Measurements from ENCODE around the gene SIDT1.
A peak's percentile ranks its signal among the peaks of the same experiment; 100 is the strongest.

SIDT1 gene

GRCh38 chr3:113531826-113532697, at the start of gene SIDT1:
TSS of gene SIDT1 (plus strand) at chr3:113532555. CDS start at chr3:113533022, 467 bp downstream.
- DNase-seq: peak; percentile 80

- DNase-seq: no peak
Measured at GRCh38 chr3:113485161-113485609, 47.2 kb upstream of the SIDT1 start.

- peak; percentile 39 for DNase-seq
Measured at GRCh38 chr3:113495035-113495434, 37.3 kb upstream of the SIDT1 start.

GRCh38 chr3:113496924-113497323, 35.4 kb upstream of the SIDT1 start:
- DNase-seq: no peak

GRCh38 chr3:113498221-113499005, 33.9 kb upstream of the SIDT1 start:
- no peak for DNase-seq

GRCh38 chr3:113499081-113499480, 33.3 kb upstream of the SIDT1 start:
- no peak for DNase-seq

GRCh38 chr3:113501597-113501996, 30.8 kb upstream of the SIDT1 start:
- no peak for DNase-seq

- DNase-seq: no peak
Measured at GRCh38 chr3:113505867-113506266, 26.5 kb upstream of the SIDT1 start.

GRCh38 chr3:113507501-113508067, 24.8 kb upstream of the SIDT1 start:
- no peak for DNase-seq

GRCh38 chr3:113508966-113509365, 23.4 kb upstream of the SIDT1 start:
- no peak for DNase-seq

GRCh38 chr3:113514265-113514769, 18.0 kb upstream of the SIDT1 start:
- DNase-seq: no peak

- DNase-seq: no peak
Measured at GRCh38 chr3:113516115-113516505, 16.2 kb upstream of the SIDT1 start.

- DNase-seq: no peak
Measured at GRCh38 chr3:113521981-113522380, 10.4 kb upstream of the SIDT1 start.

GRCh38 chr3:113523241-113523640, 9.1 kb upstream of the SIDT1 start:
- DNase-seq: no peak

GRCh38 chr3:113532698-113533533, 561 bp downstream of the SIDT1 start:
- peak; percentile 54 for DNase-seq

- DNase-seq: peak; percentile 68
Measured at GRCh38 chr3:113533534-113533892, 1.2 kb downstream of the SIDT1 start.

- DNase-seq: peak; percentile 43
Measured at GRCh38 chr3:113534365-113534764, 2.0 kb downstream of the SIDT1 start.

- DNase-seq: no peak
Measured at GRCh38 chr3:113535898-113536297, 3.5 kb downstream of the SIDT1 start.

- no peak for DNase-seq
Measured at GRCh38 chr3:113536627-113537101, 4.3 kb downstream of the SIDT1 start.

- no peak for DNase-seq
Measured at GRCh38 chr3:113537155-113537554, 4.8 kb downstream of the SIDT1 start.

GRCh38 chr3:113541519-113541918, 9.2 kb downstream of the SIDT1 start:
- no peak for DNase-seq

GRCh38 chr3:113545594-113545993, 13.2 kb downstream of the SIDT1 start:
- DNase-seq: no peak

All from activated CD4-positive, alpha-beta T cell treated with anti-CD3 and anti-CD28 coated beads, Interleukin-2, Interleukin-6, amounts not matched to agents 100 ng/mL and 50 ng/mL, durations not matched to agents 16 hours and 8 hours (primary cell).